IMR-90 (cell line): ENCODE measurements around the gene SRGAP3. TPM values are rescaled to one million over a fixed set of nuclear protein-coding genes. Genes with fewer than 3 reads are reported as not detected.

ENCODE experiments used
- ATAC-seq: fragments of 200-7000 bp; cut with Tn5 transposase; 2 replicates; pipeline ENCODE4 v1.9.1; 2020; ENCODE audit warnings: low read depth, mild to moderate bottlenecking, moderate library complexity
- BruUV-seq: library from RNA; stranded (reverse); fragments of 400-500 nt; replicated peaks from 2 replicates; lab custom pipeline; 2021; lab: Mats Ljungman, UMichigan
- CTCF ChIA-PET: fragments of 300-600 bp; formaldehyde crosslinking; extraction: SDS; loops from one replicate; lab custom pipeline; 2021; ENCODE audit warnings: antibody characterized with exemption; lab: Yijun Ruan, JAX
- POLR2A ChIA-PET: fragments of 300-600 bp; sonication (Branson Sonifier 250); formaldehyde crosslinking; loops from one replicate; lab custom pipeline; 2022; ENCODE audit warnings: antibody characterized with exemption; ENCODE audit not compliant: unreplicated experiment; lab: Charles Lee
- DNase-seq: peaks from one replicate; pipeline ENCODE4 v3.0.0; 2013
- H2AFZ ChIP-seq: replicated peaks from 2 replicates; pipeline ENCODE3; 2013; ENCODE audit warnings: low read length, mild to moderate bottlenecking; ENCODE audit not compliant: poor library complexity
- H2AK5ac ChIP-seq: 2 replicates; pipeline ENCODE4 v1.6.1; 2013; ENCODE audit warnings: low read depth, low read length, inconsistent platforms
- H2AK9ac ChIP-seq: replicated peaks from 2 replicates; pipeline ENCODE3; 2013; ENCODE audit warnings: mild to moderate bottlenecking, low read depth, low read length, moderate library complexity; ENCODE audit not compliant: poor library complexity
- H2BK120ac ChIP-seq: 2 replicates; pipeline ENCODE4 v1.6.1; 2013; ENCODE audit warnings: low read depth, low read length, inconsistent platforms
- H2BK15ac ChIP-seq: 3 replicates; pipeline ENCODE4 v1.6.1; 2013; ENCODE audit warnings: low read depth, low read length, inconsistent platforms
- H2BK20ac ChIP-seq: 2 replicates; pipeline ENCODE4 v1.6.1; 2013; ENCODE audit warnings: low read depth, mild to moderate bottlenecking, inconsistent platforms, low read length, moderate library complexity
- H2BK5ac ChIP-seq: 2 replicates; pipeline ENCODE4 v1.6.1; 2013; ENCODE audit warnings: mild to moderate bottlenecking, low read depth, low read length, inconsistent platforms; ENCODE audit not compliant: poor library complexity, severe bottlenecking
- H3K14ac ChIP-seq: replicated peaks from 2 replicates; pipeline ENCODE4 v1.6.1; 2013; ENCODE audit warnings: low read depth, low read length, inconsistent platforms
- H3K18ac ChIP-seq: 2 replicates; pipeline ENCODE4 v1.6.1; 2013; ENCODE audit warnings: low read depth, low read length, control low read depth
- H3K23ac ChIP-seq: 2 replicates; pipeline ENCODE4 v1.6.1; 2013; ENCODE audit warnings: low read depth, low read length, inconsistent platforms
- H3K27ac ChIP-seq: 2 replicates; pipeline ENCODE4 v1.5.1; 2013; ENCODE audit warnings: mild to moderate bottlenecking, control low read depth, low read length; ENCODE audit not compliant: insufficient read depth
- H3K27me3 ChIP-seq: 2 replicates; pipeline ENCODE4 v1.6.1; 2013; ENCODE audit warnings: low read length; ENCODE audit not compliant: control insufficient read depth, insufficient read depth
- H3K36me3 ChIP-seq: 2 replicates; pipeline ENCODE4 v1.6.1; 2013; ENCODE audit warnings: low read length, mixed read lengths; ENCODE audit not compliant: control insufficient read depth, insufficient read depth
- H3K4ac ChIP-seq: 2 replicates; pipeline ENCODE4 v1.6.1; 2013; ENCODE audit warnings: low read depth, low read length, inconsistent platforms
- H3K4me1 ChIP-seq: 2 replicates; pipeline ENCODE4 v1.6.1; 2013; ENCODE audit warnings: low read length, mixed read lengths; ENCODE audit not compliant: control insufficient read depth, insufficient read depth
- H3K4me2 ChIP-seq: 2 replicates; pipeline ENCODE4 v1.6.1; 2013; ENCODE audit warnings: low read depth, mild to moderate bottlenecking, control low read depth, low read length, moderate library complexity
- H3K4me3 ChIP-seq: 2 replicates; pipeline ENCODE4 v1.5.1; 2013; ENCODE audit warnings: low read depth, mild to moderate bottlenecking, control low read depth, low read length, moderate library complexity; ENCODE audit not compliant: insufficient read depth
- H3K56ac ChIP-seq: 2 replicates; pipeline ENCODE4 v1.6.1; 2013; ENCODE audit warnings: low read length, inconsistent platforms; ENCODE audit not compliant: insufficient read depth; ENCODE audit errors: extremely low read depth
- H3K79me1 ChIP-seq, 2 experiments: 2 replicates each; pipeline ENCODE4 v1.6.1; 2013; ENCODE audit warnings: low read length in 2 of 2, inconsistent platforms in 1 of 2, low read depth in 1 of 2
- H3K9ac ChIP-seq: 2 replicates; pipeline ENCODE4 v1.6.1; 2013; ENCODE audit warnings: low read depth, low read length, control low read depth
- H3K9me1 ChIP-seq: 2 replicates; pipeline ENCODE4 v1.6.1; 2013; ENCODE audit warnings: low read length, inconsistent platforms; ENCODE audit not compliant: insufficient read depth
- H3K9me3 ChIP-seq: 2 replicates; pipeline ENCODE4 v1.6.1; 2013; ENCODE audit warnings: low read length; ENCODE audit not compliant: control insufficient read depth, insufficient read depth
- H4K20me1 ChIP-seq: 2 replicates; pipeline ENCODE4 v1.6.1; 2013; ENCODE audit warnings: low read length, inconsistent platforms; ENCODE audit not compliant: insufficient read depth
- H4K5ac ChIP-seq: 2 replicates; pipeline ENCODE4 v1.6.1; 2013; ENCODE audit warnings: mild to moderate bottlenecking, low read depth, low read length, control low read depth
- H4K8ac ChIP-seq, 2 experiments: 2 replicates each; pipeline ENCODE4 v1.6.1; 2013; ENCODE audit warnings: low read depth in 2 of 2, low read length in 2 of 2, control low read depth in 1 of 2, inconsistent platforms in 1 of 2
- H4K91ac ChIP-seq: 2 replicates; pipeline ENCODE4 v1.6.1; 2013; ENCODE audit warnings: low read depth, low read length, inconsistent platforms; ENCODE audit not compliant: insufficient read depth
- CEBPB ChIP-seq: IDR thresholded peaks from 2 replicates; pipeline ENCODE4 v1.6.1; 2012; ENCODE audit warnings: low read depth, low read length, improper control_type of control experiment
- MXI1 ChIP-seq: IDR thresholded peaks from 2 replicates; pipeline ENCODE4 v1.6.1; 2012; ENCODE audit warnings: low read depth, mild to moderate bottlenecking, low read length, moderate library complexity, borderline replicate concordance
- WGBS, 2 experiments: methylation state at CpG; one replicate each; pipeline versions ENCODE4 v1.1.5 to v1.1.7; 2013; ENCODE audit warnings: missing lambda C conversion rate in 2 of 2; ENCODE audit not compliant: insufficient read length in 1 of 2; ENCODE audit errors: extremely low coverage in 2 of 2; 5-methylcytosine and 5-hydroxymethylcytosine counted together
- dilution Hi-C: fragments of 300-500 bp; cut with HindIII; formaldehyde crosslinking; loops from one replicate; pipeline ENCODE4 v1.14.3; 2018; ENCODE audit warnings: low sequenced_read_pairs; ENCODE audit not compliant: unreplicated experiment
- in situ Hi-C: fragments of 300-500 bp; cut with MboI; formaldehyde crosslinking; loops from 3 replicates; pipeline ENCODE4 v1.14.3; 2019; ENCODE audit warnings: low sequenced_read_pairs, inconsistent platforms, mixed read lengths
- intact Hi-C: fragments of 100-400 bp; cut with micrococcal nuclease; formaldehyde crosslinking; loops from 2 replicates; pipeline ENCODE4 v1.10.0; 2022
- polyA plus RNA-seq, 3 experiments: library from polyadenylated mRNA; depleted of rRNA; stranded (reverse); fragments of >200 nt; gene quantifications; 2 replicates each; pipeline ENCODE4 v1.2.3, GENCODE V29; 2012; ENCODE audit warnings: low replicate concordance in 1 of 3
- total RNA-seq: library from RNA; depleted of rRNA; stranded (reverse); fragments of >200 nt; gene quantifications from 2 replicates; pipeline ENCODE4 v1.2.3, GENCODE V29; 2012
- TF ChIP-seq, protein P1 (sequence below): fragments of 150-350 bp; IDR thresholded peaks from 2 replicates; pipeline ENCODE4 v1.6.1; 2017; ENCODE audit warnings: mild to moderate bottlenecking, antibody characterized with exemption, low read length, low read depth
- TF ChIP-seq, protein P2 (sequence below): fragments of 150-350 bp; IDR thresholded peaks from 2 replicates; pipeline ENCODE4 v1.6.1; 2016; ENCODE audit warnings: low read depth, mild to moderate bottlenecking, low read length, moderate library complexity, borderline replicate concordance

Gene SRGAP3
- total and polyA plus RNA-seq, 2 of the 4 experiments (the other 2 are of a cell fraction): 0.68 to 1.4 TPM

DNA sequence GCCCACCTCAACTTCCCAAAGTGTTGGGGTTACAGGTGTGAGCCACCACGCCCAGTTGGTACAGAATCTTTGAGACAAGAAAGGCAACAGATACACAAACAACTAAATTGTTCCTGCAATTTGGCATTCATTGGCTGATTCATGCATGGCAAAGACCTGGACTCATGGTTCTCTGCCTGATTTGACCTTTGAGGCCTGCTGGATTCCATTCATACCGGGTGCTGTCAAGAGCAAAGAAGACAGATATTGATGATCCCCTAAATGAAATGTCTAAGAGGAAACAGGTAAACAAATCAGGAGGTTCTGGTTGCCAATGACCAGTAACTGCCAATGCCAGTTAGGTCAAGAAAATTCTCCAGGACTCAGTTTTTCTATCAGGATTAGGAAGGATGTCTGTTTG lies 242.2 kb downstream of the SRGAP3 start:
- DNase-seq (no peak), ATAC-seq (no peak)
- H3K56ac ChIP-seq: no peak overlapping the region
- no peak overlapping the region for H2AFZ ChIP-seq
- no peak overlapping the region for H3K23ac ChIP-seq
- no peak overlapping the region for H2AK5ac ChIP-seq
- H4K8ac ChIP-seq: no peak overlapping the region
- POLR2A ChIA-PET: no interaction called here
- no peaks in the 10 kb centered on the region for H3K36me3 ChIP-seq
- H3K79me1 ChIP-seq: no peaks in the 10 kb centered on the region
- H2AK9ac ChIP-seq: no peak overlapping the region
- no peaks in the 10 kb centered on the region for H3K9me3 ChIP-seq
- no TSS peak for BruUV-seq
- no peak overlapping the region for H2BK5ac ChIP-seq
- H3K4ac ChIP-seq: no peak overlapping the region
- intact Hi-C loops (no loop called here), in situ Hi-C loops (no loop called here), dilution Hi-C loops (no loop called here)
- H4K20me1 ChIP-seq: no peaks in the 10 kb centered on the region
- no peaks in the 10 kb centered on the region for H3K4me1 ChIP-seq
- no peak overlapping the region for H4K5ac ChIP-seq
- no peak overlapping the region for H3K27ac ChIP-seq
- no peak overlapping the region for H2BK15ac ChIP-seq
- H3K9ac ChIP-seq: no peak overlapping the region
- CTCF ChIA-PET: no interaction called here
- peaks cover 4% of the 10 kb centered on the region; the same call in 1 of the 2 replicates for H3K27me3 ChIP-seq
- no peak overlapping the region for H3K4me3 ChIP-seq
- H3K18ac ChIP-seq: no peak overlapping the region
- no peak overlapping the region for H2BK20ac ChIP-seq
- no peak overlapping the region for H4K91ac ChIP-seq
- no peak overlapping the region for H3K14ac ChIP-seq
- H3K4me2 ChIP-seq: no peak overlapping the region
- TF ChIP-seq, protein P1, sequence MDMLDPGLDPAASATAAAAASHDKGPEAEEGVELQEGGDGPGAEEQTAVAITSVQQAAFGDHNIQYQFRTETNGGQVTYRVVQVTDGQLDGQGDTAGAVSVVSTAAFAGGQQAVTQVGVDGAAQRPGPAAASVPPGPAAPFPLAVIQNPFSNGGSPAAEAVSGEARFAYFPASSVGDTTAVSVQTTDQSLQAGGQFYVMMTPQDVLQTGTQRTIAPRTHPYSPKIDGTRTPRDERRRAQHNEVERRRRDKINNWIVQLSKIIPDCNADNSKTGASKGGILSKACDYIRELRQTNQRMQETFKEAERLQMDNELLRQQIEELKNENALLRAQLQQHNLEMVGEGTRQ: no peak
- TF ChIP-seq, protein P2, sequence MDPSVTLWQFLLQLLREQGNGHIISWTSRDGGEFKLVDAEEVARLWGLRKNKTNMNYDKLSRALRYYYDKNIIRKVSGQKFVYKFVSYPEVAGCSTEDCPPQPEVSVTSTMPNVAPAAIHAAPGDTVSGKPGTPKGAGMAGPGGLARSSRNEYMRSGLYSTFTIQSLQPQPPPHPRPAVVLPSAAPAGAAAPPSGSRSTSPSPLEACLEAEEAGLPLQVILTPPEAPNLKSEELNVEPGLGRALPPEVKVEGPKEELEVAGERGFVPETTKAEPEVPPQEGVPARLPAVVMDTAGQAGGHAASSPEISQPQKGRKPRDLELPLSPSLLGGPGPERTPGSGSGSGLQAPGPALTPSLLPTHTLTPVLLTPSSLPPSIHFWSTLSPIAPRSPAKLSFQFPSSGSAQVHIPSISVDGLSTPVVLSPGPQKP: no peak
- no peak for TF ChIP-seq CEBPB
- no peak for TF ChIP-seq MXI1
- H2BK120ac ChIP-seq: no peak overlapping the region
- no CpG with 5 or more reads among the region's 2 CpGs for WGBS, 2 experiments
- H3K9me1 ChIP-seq: no peaks in the 10 kb centered on the region
